A204.1 (cell line): ENCODE measurements around the gene CMPK2.
"Not testable (repeated sequence)": the region's sequence is repeated elsewhere in the genome, so short reads cannot be mapped to it uniquely, and the experiment has no call there.

Experiments
- FAIRE-seq: peaks from 2 replicates; lab custom pipeline; 2012; peaks lifted over from hg19 to GRCh38; lab: Jason Lieb, UNC

The CMPK2 gene

DNA sequence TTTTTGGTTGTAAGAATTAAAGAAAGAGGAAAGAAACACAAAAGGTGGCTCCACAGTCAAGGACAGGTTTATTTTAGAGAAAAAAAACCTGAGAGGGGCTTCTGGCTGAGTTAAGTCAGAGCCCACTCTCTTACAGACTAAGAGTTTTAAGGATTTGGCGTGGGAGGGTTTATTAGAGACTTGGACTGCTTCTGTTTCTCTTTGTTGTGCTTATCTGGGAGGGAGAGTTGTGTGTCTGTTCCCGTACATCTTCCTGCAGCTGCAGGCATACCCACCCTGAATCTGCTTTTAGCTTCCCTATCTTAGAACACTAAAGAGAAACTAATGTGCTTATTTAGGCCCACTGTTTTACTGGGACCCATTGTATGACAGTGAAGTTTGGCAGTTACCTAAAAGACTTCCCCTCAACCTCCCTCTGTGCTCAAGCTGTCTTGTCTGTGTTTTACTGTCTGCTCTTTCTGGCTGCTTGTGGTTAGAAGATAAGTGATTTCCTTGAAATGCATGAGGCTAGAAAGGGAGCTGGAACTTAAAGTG, 14.6 kb upstream of the CMPK2 start:
- FAIRE-seq, result no peak

DNA sequence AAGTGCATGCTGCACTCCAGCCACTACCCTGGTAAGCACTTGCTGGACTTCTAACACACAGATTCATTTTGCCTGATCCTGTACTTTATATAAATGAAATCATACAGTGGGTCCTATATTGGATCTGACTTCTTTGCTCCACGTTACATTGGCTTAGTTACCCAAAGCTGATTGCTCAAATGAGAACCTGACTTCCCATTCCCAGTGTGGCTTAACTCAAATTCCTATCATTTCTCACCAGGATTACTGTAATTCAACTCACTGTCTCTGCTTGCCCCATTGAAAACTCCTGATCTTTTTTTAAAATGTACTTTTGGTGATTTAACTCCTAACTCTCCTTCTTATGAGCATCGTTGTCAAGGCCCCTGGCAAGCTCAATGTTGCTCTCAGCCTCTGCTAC, 13.3 kb upstream of the CMPK2 start:
- no peak for FAIRE-seq

DNA sequence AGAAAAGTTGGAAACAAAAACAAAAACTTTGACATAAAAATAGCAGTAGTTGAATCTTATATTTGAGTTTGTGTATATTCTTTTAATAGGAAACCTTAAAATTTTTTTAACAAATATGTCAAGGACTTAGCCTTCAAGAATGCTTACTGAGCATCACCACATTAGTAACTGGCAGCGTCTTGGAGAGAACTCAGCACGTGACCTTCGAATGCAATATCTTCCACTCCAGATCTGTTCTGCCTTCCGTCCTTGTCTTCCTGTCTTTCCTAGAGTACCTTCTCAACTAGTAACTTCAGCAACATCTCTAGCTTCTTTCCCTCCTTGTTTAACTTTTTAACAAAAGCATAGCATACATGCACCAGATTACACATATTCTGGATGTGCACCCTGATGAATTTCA, 12.8 kb upstream of the CMPK2 start:
- no peak for FAIRE-seq

DNA sequence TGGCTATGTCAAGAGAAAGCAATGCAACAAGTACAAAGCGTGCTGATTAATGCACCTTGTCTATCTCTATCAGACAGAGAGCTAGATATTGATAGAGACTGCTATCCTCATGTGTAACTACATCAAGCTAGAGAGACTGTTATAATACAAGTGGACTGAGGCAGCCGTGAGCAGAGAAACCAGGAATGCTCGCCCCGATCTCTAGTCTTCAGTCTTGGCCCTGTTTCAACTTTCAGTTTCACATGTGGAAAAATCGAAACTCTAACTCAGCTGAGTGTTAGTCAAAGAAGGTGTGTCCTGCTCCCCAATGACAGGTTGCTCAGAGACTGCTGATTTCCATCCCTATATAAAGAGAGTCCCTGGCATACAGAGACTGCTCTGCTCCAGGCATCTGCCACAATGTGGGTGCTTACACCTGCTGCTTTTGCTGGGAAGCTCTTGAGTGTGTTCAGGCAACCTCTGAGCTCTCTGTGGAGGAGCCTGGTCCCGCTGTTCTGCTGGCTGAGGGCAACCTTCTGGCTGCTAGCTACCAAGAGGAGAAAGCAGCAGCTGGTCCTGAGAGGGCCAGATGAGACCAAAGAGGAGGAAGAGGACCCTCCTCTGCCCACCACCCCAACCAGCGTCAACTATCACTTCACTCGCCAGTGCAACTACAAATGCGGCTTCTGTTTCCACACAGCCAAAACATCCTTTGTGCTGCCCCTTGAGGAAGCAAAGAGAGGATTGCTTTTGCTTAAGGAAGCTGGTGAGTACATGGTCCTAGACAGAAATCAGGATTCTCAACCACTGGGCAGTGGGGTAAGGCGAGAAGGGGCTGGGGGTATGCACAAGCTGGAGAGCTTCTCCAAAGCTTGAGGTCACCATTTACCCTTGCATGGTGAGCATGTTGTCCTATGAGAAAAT, 11.9 kb upstream of the CMPK2 start, which contains the start of gene RSAD2:
TSS of gene RSAD2 (plus strand) at position 376 of the 903 bp plus-strand sequence. CDS start at position 400, 24 bp downstream.
- no peak for FAIRE-seq

DNA sequence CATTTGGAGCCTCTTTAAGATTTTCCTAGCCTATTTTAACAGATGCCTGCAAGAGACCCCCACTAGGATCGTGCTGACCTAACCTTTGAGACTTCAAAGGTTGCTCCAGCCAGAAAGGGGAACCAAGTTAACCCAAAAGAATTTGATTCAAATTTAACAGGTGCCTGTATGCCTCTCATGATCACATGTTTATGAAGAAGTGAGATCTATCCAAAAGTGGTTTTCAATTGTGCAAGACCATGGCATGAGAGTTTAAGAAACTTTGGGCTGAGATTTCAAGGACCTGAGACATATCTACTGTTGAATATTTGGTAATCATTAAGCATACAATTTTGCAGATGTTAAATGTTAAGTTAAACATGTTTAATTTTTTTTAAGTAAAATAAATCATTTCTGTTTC, 10.6 kb upstream of the CMPK2 start:
- FAIRE-seq, result no peak

DNA sequence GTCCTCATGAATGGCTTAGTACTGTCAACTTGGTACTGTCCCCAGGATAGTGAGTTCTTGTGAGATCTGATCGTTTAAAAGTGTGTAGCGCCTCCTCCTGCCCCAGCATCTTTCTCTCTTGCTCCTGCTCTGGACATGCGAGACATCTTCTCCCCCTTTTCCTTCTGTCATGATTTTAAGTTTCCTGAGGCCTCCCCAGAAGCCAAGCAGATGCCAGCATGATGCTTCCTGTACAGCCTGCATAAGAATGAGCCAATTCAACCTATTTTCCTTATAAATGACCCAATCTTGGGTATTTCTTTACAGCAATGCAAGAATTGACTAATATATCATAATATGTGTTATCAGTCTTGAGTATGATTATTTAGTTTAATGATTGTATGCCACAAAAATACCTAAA, 8.3 kb upstream of the CMPK2 start:
- no peak for FAIRE-seq

DNA sequence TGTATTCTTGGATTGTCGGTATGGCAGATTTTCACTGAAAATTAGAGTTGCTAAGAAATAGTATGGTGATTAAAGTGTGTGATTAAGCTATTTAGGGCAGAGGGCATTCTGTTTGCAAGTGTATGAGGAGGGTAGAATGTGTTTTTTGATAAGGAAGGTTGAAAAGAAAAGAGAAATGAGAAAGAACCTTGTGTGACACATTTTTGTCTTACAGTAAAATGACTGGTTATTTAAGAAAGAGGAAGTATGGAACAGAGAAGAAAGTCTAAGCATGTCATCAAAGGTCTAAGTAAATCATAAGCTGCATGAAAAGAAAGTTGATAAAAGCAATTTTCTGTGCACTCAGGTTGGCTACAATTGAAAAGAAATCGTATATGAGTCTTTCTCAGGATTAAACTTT, 6.7 kb upstream of the CMPK2 start:
- no peak for FAIRE-seq

DNA sequence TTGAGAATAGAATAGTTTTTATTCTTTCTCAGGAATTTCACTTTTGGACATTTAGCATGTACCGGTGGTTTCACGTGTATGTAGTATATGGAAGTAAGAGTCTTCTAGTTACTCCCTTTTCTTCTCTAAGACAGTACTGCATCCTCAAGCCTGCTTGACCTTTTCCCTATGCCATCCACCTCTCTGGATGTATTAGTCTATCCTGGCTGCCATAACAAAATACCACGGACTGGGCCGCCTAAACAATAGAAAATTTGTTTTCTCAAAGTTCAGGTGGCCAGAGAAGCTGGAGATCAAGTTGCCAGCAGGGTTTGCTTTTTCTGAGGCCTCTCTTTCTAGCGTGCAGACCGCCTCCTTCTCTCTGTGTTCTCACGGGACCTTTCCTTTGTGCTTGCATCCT, 1.3 kb upstream of the CMPK2 start:
- FAIRE-seq, result no peak

DNA sequence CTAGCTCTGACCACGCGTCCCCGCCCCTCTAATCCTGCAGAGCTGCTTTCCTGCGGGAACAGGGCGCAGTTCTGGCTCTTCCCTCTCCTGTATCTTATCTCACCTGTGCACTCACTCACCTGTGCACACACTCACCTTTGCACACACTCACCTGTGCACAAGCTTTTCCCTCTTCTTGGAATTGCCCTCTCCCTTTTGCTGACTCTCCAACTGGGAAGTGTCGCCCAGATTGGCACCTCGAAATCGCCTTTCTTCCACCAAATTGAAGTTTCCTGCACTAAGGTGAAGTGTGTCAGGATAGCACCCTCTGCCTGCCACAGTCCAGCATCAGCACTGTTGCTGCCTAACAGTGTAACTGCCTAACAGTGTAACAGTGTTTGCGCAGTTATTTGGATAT, 566 bp upstream of the CMPK2 start:
- FAIRE-seq, result peak; percentile 41

DNA sequence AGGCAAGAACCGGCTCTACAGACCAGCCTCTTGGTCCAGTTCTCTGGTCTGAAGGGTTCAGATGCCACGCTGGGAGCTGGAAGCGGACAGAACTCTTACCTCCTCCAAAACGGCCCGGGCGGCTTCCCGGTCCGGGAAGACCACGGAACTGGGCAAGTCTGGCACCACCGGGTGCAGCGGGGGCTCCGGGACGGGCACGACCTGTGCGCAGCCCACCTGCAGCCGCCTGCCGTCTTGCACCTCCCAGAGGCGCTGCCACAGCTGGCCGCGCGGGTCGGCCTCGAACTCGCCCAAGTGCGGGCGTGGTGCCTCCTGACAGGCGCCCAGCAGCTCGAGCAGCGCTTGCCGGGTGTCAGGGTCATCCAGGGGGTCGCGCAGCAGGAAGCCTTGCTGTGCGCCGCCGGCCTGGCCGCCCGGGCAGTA, 773 bp downstream of the CMPK2 start:
- FAIRE-seq, result no peak

DNA sequence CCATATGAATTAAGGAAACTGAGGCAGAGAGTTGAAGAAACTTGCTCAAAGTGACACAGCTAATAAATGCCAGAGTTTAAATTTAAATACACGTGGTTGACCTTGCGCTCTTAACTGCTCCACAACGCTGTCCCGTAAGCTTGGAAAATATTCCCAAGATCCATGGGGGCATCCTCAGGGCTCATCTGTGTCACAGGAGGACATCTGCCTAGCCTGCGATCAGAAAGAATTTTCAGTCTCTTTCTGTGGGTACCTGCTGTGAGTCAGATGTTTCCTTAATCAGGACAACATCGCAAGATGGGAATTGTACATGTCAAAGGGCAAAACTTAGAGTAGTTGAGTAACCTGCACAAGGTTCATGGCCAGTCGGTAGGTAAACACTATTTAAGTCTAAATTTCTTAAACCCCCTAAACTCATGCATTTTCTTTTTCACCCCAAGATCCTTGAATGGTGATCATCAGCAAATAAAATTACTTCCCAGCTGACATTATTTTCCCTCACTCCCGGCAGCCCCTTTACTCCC, 1.4 kb downstream of the CMPK2 start:
- no peak for FAIRE-seq

DNA sequence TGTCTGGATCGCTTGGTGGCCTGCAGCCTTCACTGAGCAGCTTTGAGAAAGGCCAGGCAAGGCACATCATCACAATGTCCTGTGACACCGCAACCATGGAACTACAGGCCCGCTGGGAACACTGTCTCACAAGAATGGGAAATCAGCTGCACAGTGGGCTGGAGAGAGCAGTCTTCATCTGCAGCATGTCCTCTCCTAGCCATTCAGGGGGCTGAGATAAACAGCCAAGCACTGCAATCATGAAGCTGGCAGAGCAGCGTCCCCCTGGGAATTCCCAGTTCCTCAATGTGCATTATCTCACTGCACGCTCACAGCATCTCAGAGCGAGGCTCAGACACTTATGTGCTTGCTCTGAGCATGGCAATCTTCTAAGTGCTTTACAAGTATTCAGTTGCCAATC, 1.9 kb downstream of the CMPK2 start:
- FAIRE-seq, result no peak

DNA sequence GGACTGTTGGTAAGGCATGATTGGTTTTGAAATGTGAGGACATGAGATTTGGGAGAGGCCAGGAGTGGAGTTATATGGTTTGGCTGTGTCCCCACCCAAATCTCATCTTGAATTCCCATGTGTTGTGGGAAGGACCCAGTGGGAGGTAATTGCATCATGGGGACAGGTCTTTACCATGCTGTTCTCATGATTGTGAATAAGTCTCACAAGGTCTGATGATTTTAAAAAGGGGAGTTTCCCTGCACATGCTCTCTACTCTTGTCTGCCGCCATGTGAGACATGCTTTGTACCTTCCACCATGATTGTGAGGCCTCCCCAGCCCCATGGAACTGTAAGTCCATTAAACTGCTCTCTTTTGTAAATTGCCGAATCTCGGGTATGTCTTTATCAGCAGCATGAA, 5.4 kb downstream of the CMPK2 start:
- FAIRE-seq, result no peak

DNA sequence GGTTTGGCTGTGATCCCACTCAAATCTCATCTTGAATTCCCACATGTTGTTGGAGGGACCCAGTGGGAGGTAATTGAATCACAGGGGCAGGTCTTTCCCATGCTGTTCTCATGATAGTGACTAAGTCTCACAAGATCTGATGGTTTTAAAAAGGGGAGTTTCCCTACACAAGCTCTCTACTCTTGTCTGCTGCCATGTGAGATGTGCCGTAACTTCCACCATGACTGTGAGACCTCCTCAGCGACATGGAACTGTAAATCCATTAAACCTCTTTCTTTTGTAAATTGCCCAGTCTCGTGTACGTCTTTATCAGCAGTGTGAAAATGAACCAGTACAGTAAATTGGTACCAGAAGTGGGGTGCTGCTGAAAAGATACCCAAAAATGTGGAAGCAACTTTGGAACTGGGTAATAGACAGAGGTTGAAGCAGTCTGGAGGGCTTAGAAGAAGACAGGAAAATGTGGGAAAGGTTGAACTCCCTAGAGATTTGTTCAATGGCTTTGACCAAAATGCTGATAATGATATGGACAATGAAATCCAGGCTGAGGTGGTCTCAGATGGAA, 7.2 kb downstream of the CMPK2 start:
- not testable (repeated sequence) for FAIRE-seq

DNA sequence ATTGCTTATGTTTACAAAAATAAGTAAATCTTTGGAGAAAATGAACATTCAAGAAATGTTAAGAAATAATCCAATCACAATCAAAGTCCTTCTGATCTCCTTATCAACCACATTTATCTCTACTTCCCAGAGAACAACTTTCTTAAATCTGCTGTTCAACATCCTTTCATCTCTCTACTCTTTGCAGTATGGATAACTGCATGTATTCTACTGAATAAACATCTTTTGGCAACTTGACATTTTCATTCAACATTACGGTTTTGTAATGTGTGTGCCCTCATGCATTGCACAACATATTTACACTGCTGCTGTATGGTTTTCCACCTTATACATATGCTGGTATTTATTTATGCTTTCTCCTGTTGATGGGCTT, 9.2 kb downstream of the CMPK2 start:
- FAIRE-seq, result no peak

DNA sequence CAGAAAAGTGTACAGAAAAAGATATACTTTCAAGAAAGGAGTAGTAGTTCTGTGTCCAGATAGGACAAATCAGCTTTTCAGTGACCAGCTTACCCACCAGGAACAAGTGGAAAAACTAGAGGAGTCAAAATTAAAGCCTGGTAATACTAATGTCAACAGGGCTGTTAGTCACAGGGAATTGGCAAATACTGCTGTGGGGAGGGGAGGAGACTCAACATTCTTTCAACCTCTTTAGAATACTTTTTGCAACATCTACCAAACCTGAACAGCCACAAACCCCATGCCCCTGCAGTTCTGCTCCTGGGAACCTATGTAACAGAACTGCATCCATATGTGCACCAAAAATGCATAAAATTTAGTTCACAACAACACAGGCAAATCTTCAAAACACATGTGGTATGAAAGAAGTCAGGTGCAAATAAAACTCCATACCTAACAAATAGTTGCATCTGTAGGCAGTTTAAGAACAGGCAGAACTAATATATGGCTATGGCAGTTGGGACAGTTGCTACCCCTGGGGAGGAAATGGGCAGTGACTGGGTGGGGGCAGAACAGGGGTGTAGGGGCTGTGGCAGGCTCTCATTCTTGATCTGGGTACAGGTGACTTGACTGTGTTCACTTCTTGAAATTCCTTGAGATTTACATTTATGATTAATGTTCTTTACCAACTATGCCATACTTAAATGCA, 9.7 kb downstream of the CMPK2 start:
- FAIRE-seq, result no peak

DNA sequence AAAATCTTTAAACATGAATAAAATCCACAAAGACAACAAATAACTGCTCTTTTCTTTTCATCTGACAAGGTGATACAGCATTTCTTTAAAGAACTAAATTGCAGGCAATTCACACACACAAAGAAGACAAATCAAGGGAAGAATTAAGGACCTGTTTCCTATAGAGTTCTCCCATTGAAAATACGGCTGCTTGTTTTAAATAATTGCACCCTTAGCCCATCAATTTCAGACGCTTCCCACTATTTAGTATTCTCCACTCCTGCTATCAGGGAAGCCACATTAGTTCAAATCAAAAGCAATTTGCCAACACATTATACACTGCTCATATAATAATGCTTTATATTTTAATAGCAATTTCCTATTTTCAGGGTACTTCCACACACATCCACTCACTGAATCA, 11.3 kb downstream of the CMPK2 start:
- no peak for FAIRE-seq

DNA sequence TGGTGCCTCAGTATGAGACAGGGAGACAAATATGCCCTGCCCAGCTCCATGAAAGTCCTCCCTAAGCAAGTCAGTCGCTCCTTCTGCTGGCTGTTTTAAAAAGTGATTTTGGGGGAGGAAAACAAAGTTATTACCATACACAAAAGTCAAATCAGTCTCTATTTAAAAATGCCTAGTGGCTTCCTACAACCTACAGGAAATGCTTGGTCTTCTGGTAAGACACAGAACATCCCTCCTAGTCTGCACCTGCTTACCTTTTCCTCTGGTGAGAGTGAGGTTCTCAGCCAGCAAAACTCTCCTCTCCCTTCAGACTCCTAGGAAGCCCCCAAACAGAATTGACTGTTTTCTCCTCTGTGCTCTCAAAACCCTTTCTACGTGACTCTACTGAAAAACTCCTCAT, 13.5 kb downstream of the CMPK2 start:
- no peak for FAIRE-seq

DNA sequence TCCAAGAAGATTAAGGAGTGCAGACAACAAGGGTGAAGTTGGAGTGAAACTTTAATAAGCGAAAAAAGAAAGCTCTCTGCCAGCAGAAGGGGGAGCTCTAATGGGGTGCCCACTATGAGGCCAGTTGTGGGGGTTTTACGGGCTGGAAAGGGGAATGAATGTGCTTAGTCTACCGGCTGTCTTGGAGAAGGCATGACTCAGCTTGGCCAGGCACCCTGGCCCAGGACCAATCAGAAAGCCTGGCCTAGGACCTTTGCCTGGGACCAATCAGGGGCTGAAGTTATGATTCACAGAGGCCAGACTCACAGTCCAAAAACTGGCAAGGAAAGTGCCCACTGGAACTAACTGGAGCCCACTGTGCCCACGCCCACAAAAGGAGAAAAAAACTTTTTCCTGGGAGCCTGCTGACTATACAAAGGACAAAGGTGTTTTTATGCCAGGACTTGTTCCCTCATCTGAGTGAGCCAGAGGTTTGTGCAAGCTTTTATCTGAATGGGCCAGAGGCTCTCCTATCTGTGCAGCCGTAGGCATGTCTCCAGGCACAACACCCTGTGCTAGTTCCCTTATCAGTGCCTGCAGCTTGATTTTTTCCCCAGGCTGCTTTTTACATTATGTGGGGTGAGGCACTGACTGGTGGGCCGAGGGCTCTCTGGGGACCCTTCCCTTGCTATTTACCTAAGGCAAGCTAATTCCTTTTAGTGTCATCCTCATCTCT, 18.6 kb downstream of the CMPK2 start:
- FAIRE-seq, result no peak

DNA sequence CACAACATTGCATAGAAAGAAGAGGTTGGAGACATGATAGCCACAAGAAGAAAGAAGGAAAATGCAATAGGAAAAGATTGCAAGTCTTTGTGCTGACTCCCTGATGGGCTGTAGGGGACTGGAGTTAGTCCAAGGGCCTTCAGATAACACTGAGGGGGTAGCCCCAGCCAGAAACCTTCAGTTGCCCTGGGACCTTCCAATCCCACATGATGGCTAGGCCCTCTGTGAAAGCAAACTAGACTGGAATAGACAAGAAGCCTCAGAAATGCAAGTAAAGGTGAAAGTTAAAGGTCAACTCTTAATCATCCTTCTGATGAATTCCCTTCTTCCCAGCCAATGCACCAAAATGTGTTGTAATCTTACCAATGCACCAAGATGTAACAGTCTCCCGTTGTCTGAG, 19.2 kb downstream of the CMPK2 start:
- no peak for FAIRE-seq

DNA sequence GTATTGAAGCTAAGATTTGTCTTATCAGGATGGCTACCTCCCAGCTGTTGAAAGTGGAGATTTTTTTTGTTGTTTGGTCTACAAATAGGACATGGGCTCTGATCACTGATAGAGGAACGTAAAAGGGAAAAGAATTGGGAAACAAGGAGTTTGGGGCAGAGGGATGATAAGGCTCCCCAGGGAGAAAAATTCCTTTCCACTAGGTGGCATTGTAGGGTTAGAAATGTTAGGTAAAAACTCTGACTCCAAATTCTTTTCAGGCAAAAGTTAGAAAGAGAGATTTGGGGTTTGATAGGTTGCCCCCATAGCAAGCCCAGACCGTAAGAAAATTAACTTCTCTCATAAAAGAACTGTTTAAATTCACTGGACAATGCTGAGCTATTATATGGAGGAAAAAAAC, 19.8 kb downstream of the CMPK2 start:
- FAIRE-seq, result no peak

DNA sequence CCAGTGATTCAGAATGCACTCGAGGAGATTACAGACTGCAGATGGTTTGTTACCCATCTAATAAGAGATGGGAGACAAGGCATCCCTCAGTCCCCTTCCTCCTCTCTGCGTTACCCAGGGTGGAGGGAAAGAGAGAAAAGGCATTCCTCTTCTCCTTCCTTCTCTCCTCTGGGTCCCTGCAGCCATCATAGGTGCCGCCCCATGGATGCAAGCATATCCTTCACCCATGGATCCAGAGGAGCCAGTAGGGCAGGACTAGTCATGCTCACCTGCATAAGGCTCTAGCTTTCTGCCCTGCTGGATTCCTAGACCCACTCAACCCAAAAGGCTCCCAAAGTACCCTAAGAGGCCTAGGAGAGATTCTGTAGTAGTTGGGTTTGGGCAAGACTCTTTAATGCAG, 20.4 kb downstream of the CMPK2 start:
- no peak for FAIRE-seq
